GM23338 (cell line): ENCODE measurements around the gene COL4A2. TPM values are rescaled to one million over a fixed set of nuclear protein-coding genes. Genes with fewer than 3 reads are reported as not detected.

ENCODE experiments used
- ATAC-seq: fragments of 200-7000 bp; cut with Tn5 transposase; 3 replicates; pipeline ENCODE4 v1.9.1; 2020
- DNase-seq: peaks from one replicate; pipeline ENCODE4 v3.0.0-alpha.2; 2015; ENCODE audit warnings: low spot score
- H2AFZ ChIP-seq: fragments of 200-600 bp; sonication (generic); 2 replicates; pipeline ENCODE4 v1.8.0; 2016; ENCODE audit warnings: antibody characterized with exemption, mild to moderate bottlenecking, moderate library complexity
- H3F3A ChIP-seq: fragments of 200-600 bp; sonication (generic); replicated peaks from 2 replicates; pipeline ENCODE4 v1.8.0; 2017; ENCODE audit warnings: antibody characterized with exemption, mixed run types, low read depth
- H3K27ac ChIP-seq: fragments of 200-600 bp; sonication (generic); 2 replicates; pipeline ENCODE4 v1.6.1; 2016; ENCODE audit warnings: low read depth
- H3K27me3 ChIP-seq: fragments of 200-600 bp; sonication (generic); 2 replicates; pipeline ENCODE4 v1.8.0; 2016; ENCODE audit warnings: mild to moderate bottlenecking, mixed run types, moderate library complexity; ENCODE audit not compliant: insufficient read depth
- H3K36me3 ChIP-seq: fragments of 200-600 bp; sonication (generic); 2 replicates; pipeline ENCODE4 v1.8.0; 2016; ENCODE audit warnings: mild to moderate bottlenecking; ENCODE audit not compliant: insufficient read depth
- H3K4me1 ChIP-seq: fragments of 200-600 bp; sonication (generic); 2 replicates; pipeline ENCODE4 v1.8.0; 2016; ENCODE audit warnings: mild to moderate bottlenecking, moderate library complexity; ENCODE audit not compliant: insufficient read depth
- H3K4me2 ChIP-seq: fragments of 200-600 bp; sonication (generic); 2 replicates; pipeline ENCODE4 v1.7.1; 2017; ENCODE audit warnings: mixed run types
- H3K4me3 ChIP-seq: fragments of 200-600 bp; sonication (generic); 2 replicates; pipeline ENCODE4 v1.6.1; 2016; ENCODE audit warnings: mixed run types
- H3K79me2 ChIP-seq: fragments of 200-600 bp; sonication (generic); replicated peaks from 2 replicates; pipeline ENCODE4 v1.8.0; 2017; ENCODE audit warnings: mild to moderate bottlenecking; ENCODE audit not compliant: insufficient read depth
- H3K9me2 ChIP-seq: fragments of 200-600 bp; sonication (generic); 2 replicates; pipeline ENCODE4 v1.8.0; 2017; ENCODE audit not compliant: insufficient read depth
- H4K20me1 ChIP-seq: fragments of 200-600 bp; sonication (generic); replicated peaks from 2 replicates; pipeline ENCODE4 v1.8.0; 2017; ENCODE audit warnings: mild to moderate bottlenecking; ENCODE audit not compliant: insufficient read depth
- H3K27ac Mint-ChIP-seq: 2 replicates; pipeline ENCODE4 v1.8.0; 2020; ENCODE audit warnings: inconsistent platforms, mild to moderate bottlenecking, moderate library complexity, mixed read lengths
- H3K27me3 Mint-ChIP-seq: 3 replicates; pipeline ENCODE4 v1.8.0; 2022; ENCODE audit warnings: low read depth, mild to moderate bottlenecking, moderate library complexity, mixed read lengths, inconsistent platforms; ENCODE audit not compliant: insufficient read depth, poor library complexity
- H3K36me3 Mint-ChIP-seq: 3 replicates; pipeline ENCODE4 v1.8.0; 2021; ENCODE audit warnings: low read depth, mild to moderate bottlenecking, inconsistent platforms, moderate library complexity, mixed read lengths
- H3K4me1 Mint-ChIP-seq: 3 replicates; pipeline ENCODE4 v1.8.0; 2020; ENCODE audit warnings: mild to moderate bottlenecking, inconsistent platforms, mixed read lengths
- H3K4me3 Mint-ChIP-seq: 3 replicates; pipeline ENCODE4 v1.8.0; 2021; ENCODE audit warnings: moderate library complexity, mild to moderate bottlenecking, inconsistent platforms, mixed read lengths
- H3K9me3 Mint-ChIP-seq: 3 replicates; pipeline ENCODE4 v1.8.0; 2020; ENCODE audit warnings: moderate library complexity, mild to moderate bottlenecking, inconsistent platforms, mixed read lengths
- CREB1 ChIP-seq: fragments of 250-450 bp; sonication (Bioruptor Pico); IDR thresholded peaks from 2 replicates; pipeline ENCODE4 v1.5.0; 2020; ENCODE audit warnings: low read depth, mild to moderate bottlenecking, moderate library complexity
- ETS1 ChIP-seq: IDR thresholded peaks from 2 replicates; pipeline ENCODE4 v1.6.1; 2016; ENCODE audit warnings: antibody characterized with exemption
- EZH2 ChIP-seq: fragments of 200-600 bp; sonication (generic); IDR thresholded peaks from one replicate; pipeline ENCODE4 v1.8.0; 2017; ENCODE audit warnings: antibody characterized with exemption, mild to moderate bottlenecking, low read depth; ENCODE audit not compliant: unreplicated experiment
- EZH2phosphoT487 ChIP-seq: fragments of 200-600 bp; sonication (generic); IDR thresholded peaks from one replicate; pipeline ENCODE4 v1.8.1; 2018; ENCODE audit warnings: antibody characterized with exemption; ENCODE audit not compliant: unreplicated experiment
- JUNB ChIP-seq: IDR thresholded peaks from one replicate; pipeline ENCODE4 v1.6.1; 2016; ENCODE audit warnings: antibody characterized with exemption; ENCODE audit not compliant: unreplicated experiment
- NANOG ChIP-seq: IDR thresholded peaks from 2 replicates; pipeline ENCODE4 v1.6.1; 2016; ENCODE audit warnings: antibody characterized with exemption, borderline replicate concordance
- REST ChIP-seq: IDR thresholded peaks from one replicate; pipeline ENCODE4 v1.6.1; 2018; ENCODE audit warnings: antibody characterized with exemption; ENCODE audit not compliant: unreplicated experiment
- STAT1 ChIP-seq: IDR thresholded peaks from one replicate; pipeline ENCODE4 v1.6.1; 2016; ENCODE audit warnings: antibody characterized with exemption; ENCODE audit not compliant: unreplicated experiment
- ZNF331 ChIP-seq: fragments of 250-450 bp; sonication (Bioruptor Pico); IDR thresholded peaks from 2 replicates; pipeline ENCODE4 v1.5.0; 2020; ENCODE audit warnings: low read depth, mild to moderate bottlenecking, moderate library complexity
- ZNF462 ChIP-seq: fragments of 250-450 bp; sonication (Bioruptor Pico); IDR thresholded peaks from 2 replicates; pipeline ENCODE4 v1.5.0; 2020; ENCODE audit warnings: mild to moderate bottlenecking, moderate library complexity
- polyA plus RNA-seq: library from polyadenylated mRNA; unstranded; fragments of >200 nt; fragmentation: Nextera tagmentation; extraction: Ambion mirVana; gene quantifications from 2 replicates; pipeline ENCODE4 v1.2.1, GENCODE V29; 2016
- total RNA-seq: library from RNA; depleted of rRNA; stranded (reverse); fragments of >200 nt; shearing (Covaris generic); gene quantifications from 2 replicates; pipeline ENCODE4 v1.2.3, GENCODE V29; 2014

The COL4A2 gene
- total and polyA plus RNA-seq, 2 experiments from 2014 or later = 37.4 to 131 TPM

- TF ChIP-seq REST = no peak
- TF ChIP-seq JUNB = no peak
- no peak for TF ChIP-seq STAT1
- no peak for TF ChIP-seq ETS1
- no peak for TF ChIP-seq CREB1 (CRISPR knock-in tag)
Measured at GRCh38 chr13:110475550-110476219, 168.6 kb downstream of the COL4A2 start (continued).

- Mint-ChIP-seq H3K9me3 (no peaks in the 10 kb centered on the region; the same call in 2 of the 3 replicates), H3K4me1 (0 out of 3 replicates have a peak, but pooled peaks cover 3% of the 10 kb centered on the region), H3K36me3 (peaks cover 43% of the 10 kb centered on the region), H3K27ac (no peak overlapping the region), H3K27me3 (peaks cover 10% of the 10 kb centered on the region), H3K4me3 (no peak overlapping the region)
- Histone ChIP-seq H2AFZ (no peak overlapping the region), H3K79me2 (no peaks in the 10 kb centered on the region), H3K27me3 (no peaks in the 10 kb centered on the region), H3K4me1 (no peaks in the 10 kb centered on the region), H3K4me3 (no peak overlapping the region), H3K9me2 (no peaks in the 10 kb centered on the region), H3K4me2 (no peak overlapping the region), H4K20me1 (no peaks in the 10 kb centered on the region), H3F3A (0 out of 2 replicates have a peak, but pooled peaks cover 7% of the 10 kb centered on the region), H3K36me3 (0 out of 2 replicates have a peak, but pooled peaks cover 4% of the 10 kb centered on the region), H3K27ac (no peak overlapping the region)
- no peak for DNase-seq
- ATAC-seq = no peak
- no peak for TF ChIP-seq STAT1
- TF ChIP-seq EZH2 = no peak
- TF ChIP-seq NANOG = no peak
- no peak for TF ChIP-seq ZNF462 (CRISPR knock-in tag)
- no peak for TF ChIP-seq ETS1
- TF ChIP-seq ZNF331 (CRISPR knock-in tag) = no peak
- TF ChIP-seq EZH2phosphoT487 = no peak
Measured at GRCh38 chr13:110476220-110476617, 169.1 kb downstream of the COL4A2 start.
